Measurements from ENCODE around the gene AUNIP.

DNA sequence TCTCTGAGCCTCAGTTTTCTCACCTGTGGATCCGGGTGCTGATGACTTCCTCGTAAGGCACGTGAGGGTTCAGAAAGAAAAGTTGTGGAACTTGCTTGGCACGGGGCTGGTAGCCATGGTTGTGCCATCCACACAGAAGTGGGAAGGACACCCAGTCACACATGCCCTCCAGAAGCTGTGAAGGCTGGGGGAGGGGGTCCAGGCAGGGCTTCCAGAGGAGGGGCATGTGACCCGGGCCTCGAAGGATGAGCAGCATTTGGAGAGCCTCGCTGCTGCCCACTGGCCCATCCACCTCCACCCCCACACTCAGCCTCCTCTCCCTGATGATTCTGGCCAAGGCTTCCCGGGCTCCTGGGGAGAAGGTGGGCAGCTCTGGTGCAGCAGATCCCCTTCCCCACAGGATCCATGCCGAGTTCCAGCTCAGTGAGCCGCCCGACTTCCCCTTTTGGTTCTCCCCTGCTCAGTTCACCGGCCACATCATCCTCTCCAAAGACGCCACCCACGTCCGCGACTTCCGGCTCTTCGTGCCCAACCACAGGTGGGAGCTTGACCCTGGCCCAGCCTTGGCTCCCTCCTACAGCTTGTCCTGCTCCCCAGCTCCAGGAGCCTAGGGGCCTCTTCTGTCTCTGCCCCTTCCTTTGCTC lies 49.9 kb downstream of the AUNIP start:
- TF ChIP-seq, protein P1, sequence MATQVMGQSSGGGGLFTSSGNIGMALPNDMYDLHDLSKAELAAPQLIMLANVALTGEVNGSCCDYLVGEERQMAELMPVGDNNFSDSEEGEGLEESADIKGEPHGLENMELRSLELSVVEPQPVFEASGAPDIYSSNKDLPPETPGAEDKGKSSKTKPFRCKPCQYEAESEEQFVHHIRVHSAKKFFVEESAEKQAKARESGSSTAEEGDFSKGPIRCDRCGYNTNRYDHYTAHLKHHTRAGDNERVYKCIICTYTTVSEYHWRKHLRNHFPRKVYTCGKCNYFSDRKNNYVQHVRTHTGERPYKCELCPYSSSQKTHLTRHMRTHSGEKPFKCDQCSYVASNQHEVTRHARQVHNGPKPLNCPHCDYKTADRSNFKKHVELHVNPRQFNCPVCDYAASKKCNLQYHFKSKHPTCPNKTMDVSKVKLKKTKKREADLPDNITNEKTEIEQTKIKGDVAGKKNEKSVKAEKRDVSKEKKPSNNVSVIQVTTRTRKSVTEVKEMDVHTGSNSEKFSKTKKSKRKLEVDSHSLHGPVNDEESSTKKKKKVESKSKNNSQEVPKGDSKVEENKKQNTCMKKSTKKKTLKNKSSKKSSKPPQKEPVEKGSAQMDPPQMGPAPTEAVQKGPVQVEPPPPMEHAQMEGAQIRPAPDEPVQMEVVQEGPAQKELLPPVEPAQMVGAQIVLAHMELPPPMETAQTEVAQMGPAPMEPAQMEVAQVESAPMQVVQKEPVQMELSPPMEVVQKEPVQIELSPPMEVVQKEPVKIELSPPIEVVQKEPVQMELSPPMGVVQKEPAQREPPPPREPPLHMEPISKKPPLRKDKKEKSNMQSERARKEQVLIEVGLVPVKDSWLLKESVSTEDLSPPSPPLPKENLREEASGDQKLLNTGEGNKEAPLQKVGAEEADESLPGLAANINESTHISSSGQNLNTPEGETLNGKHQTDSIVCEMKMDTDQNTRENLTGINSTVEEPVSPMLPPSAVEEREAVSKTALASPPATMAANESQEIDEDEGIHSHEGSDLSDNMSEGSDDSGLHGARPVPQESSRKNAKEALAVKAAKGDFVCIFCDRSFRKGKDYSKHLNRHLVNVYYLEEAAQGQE (IDR thresholded peaks at IDR 0.05; ENCODE audit: unreplicated experiment), result no peak
- TF ChIP-seq, protein P2, sequence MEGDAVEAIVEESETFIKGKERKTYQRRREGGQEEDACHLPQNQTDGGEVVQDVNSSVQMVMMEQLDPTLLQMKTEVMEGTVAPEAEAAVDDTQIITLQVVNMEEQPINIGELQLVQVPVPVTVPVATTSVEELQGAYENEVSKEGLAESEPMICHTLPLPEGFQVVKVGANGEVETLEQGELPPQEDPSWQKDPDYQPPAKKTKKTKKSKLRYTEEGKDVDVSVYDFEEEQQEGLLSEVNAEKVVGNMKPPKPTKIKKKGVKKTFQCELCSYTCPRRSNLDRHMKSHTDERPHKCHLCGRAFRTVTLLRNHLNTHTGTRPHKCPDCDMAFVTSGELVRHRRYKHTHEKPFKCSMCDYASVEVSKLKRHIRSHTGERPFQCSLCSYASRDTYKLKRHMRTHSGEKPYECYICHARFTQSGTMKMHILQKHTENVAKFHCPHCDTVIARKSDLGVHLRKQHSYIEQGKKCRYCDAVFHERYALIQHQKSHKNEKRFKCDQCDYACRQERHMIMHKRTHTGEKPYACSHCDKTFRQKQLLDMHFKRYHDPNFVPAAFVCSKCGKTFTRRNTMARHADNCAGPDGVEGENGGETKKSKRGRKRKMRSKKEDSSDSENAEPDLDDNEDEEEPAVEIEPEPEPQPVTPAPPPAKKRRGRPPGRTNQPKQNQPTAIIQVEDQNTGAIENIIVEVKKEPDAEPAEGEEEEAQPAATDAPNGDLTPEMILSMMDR (conservative IDR thresholded peaks at IDR 0.05; ENCODE audit: low read depth in 2 of 2), result no peak
- TF ChIP-seq EZH2phosphoT487 (IDR thresholded peaks at IDR 0.05; ENCODE audit: unreplicated experiment) (no peak), CREB1 (CRISPR knock-in tag; IDR thresholded peaks at IDR 0.05; ENCODE audit: low read depth) (no peak), POLR2AphosphoS5 (IDR thresholded peaks at IDR 0.05; ENCODE audit: low read depth) (no peak), JUNB (IDR thresholded peaks at IDR 0.05; ENCODE audit: unreplicated experiment) (no peak), EZH2 (IDR thresholded peaks at IDR 0.05; ENCODE audit: low read depth, unreplicated experiment) (no peak), NANOG (IDR thresholded peaks at IDR 0.05; ENCODE audit: borderline replicate concordance) (no peak), ZNF331 (CRISPR knock-in tag; IDR thresholded peaks at IDR 0.05; ENCODE audit: low read depth) (no peak), ZNF114 (CRISPR knock-in tag; IDR thresholded peaks at IDR 0.05) (no peak), STAT1 (IDR thresholded peaks at IDR 0.05; ENCODE audit: unreplicated experiment) (no peak)
- TF ChIP-seq, protein P3, sequence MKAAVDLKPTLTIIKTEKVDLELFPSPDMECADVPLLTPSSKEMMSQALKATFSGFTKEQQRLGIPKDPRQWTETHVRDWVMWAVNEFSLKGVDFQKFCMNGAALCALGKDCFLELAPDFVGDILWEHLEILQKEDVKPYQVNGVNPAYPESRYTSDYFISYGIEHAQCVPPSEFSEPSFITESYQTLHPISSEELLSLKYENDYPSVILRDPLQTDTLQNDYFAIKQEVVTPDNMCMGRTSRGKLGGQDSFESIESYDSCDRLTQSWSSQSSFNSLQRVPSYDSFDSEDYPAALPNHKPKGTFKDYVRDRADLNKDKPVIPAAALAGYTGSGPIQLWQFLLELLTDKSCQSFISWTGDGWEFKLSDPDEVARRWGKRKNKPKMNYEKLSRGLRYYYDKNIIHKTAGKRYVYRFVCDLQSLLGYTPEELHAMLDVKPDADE (IDR thresholded peaks at IDR 0.05), result no peak
- TF ChIP-seq, protein P4, sequence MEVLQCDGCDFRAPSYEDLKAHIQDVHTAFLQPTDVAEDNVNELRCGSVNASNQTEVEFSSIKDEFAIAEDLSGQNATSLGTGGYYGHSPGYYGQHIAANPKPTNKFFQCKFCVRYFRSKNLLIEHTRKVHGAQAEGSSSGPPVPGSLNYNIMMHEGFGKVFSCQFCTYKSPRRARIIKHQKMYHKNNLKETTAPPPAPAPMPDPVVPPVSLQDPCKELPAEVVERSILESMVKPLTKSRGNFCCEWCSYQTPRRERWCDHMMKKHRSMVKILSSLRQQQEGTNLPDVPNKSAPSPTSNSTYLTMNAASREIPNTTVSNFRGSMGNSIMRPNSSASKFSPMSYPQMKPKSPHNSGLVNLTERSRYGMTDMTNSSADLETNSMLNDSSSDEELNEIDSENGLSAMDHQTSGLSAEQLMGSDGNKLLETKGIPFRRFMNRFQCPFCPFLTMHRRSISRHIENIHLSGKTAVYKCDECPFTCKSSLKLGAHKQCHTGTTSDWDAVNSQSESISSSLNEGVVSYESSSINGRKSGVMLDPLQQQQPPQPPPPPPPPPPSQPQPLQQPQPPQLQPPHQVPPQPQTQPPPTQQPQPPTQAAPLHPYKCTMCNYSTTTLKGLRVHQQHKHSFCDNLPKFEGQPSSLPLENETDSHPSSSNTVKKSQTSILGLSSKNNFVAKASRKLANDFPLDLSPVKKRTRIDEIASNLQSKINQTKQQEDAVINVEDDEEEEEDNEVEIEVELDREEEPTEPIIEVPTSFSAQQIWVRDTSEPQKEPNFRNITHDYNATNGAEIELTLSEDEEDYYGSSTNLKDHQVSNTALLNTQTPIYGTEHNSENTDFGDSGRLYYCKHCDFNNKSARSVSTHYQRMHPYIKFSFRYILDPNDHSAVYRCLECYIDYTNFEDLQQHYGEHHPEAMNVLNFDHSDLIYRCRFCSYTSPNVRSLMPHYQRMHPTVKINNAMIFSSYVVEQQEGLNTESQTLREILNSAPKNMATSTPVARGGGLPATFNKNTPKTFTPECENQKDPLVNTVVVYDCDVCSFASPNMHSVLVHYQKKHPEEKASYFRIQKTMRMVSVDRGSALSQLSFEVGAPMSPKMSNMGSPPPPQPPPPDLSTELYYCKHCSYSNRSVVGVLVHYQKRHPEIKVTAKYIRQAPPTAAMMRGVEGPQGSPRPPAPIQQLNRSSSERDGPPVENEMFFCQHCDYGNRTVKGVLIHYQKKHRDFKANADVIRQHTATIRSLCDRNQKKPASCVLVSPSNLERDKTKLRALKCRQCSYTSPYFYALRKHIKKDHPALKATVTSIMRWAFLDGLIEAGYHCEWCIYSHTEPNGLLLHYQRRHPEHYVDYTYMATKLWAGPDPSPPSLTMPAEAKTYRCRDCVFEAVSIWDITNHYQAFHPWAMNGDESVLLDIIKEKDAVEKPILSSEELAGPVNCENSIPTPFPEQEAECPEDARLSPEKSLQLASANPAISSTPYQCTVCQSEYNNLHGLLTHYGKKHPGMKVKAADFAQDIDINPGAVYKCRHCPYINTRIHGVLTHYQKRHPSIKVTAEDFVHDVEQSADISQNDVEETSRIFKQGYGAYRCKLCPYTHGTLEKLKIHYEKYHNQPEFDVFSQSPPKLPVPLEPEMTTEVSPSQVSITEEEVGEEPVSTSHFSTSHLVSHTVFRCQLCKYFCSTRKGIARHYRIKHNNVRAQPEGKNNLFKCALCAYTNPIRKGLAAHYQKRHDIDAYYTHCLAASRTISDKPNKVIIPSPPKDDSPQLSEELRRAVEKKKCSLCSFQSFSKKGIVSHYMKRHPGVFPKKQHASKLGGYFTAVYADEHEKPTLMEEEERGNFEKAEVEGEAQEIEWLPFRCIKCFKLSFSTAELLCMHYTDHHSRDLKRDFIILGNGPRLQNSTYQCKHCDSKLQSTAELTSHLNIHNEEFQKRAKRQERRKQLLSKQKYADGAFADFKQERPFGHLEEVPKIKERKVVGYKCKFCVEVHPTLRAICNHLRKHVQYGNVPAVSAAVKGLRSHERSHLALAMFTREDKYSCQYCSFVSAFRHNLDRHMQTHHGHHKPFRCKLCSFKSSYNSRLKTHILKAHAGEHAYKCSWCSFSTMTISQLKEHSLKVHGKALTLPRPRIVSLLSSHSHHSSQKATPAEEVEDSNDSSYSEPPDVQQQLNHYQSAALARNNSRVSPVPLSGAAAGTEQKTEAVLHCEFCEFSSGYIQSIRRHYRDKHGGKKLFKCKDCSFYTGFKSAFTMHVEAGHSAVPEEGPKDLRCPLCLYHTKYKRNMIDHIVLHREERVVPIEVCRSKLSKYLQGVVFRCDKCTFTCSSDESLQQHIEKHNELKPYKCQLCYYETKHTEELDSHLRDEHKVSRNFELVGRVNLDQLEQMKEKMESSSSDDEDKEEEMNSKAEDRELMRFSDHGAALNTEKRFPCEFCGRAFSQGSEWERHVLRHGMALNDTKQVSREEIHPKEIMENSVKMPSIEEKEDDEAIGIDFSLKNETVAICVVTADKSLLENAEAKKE (CRISPR knock-in tag; IDR thresholded peaks at IDR 0.05), result no peak

Measured in GM23338 (cell line).